GM19468 (cell line): ENCODE results near the gene HDGFL1.

Experiments
- ATAC-seq: cut with Tn5 transposase; IDR thresholded peaks from one replicate; pipeline ENCODE4 v1.9.1; 2021; ENCODE audit warnings: mild to moderate bottlenecking, moderate library complexity, moderate number of reproducible peaks; ENCODE audit not compliant: unreplicated experiment; ENCODE audit errors: extremely low read depth

HDGFL1 gene

GRCh38 chr6:22589118-22589517 is 19.8 kb downstream of the HDGFL1 start:
- no peak for ATAC-seq

- no peak for ATAC-seq
Observed at GRCh38 chr6:22590423-22590822, 21.1 kb downstream of the HDGFL1 start.

GRCh38 chr6:22593895-22594294 is 24.5 kb downstream of the HDGFL1 start:
- ATAC-seq = no peak

GRCh38 chr6:22596011-22596410 is 26.6 kb downstream of the HDGFL1 start:
- no peak for ATAC-seq

GRCh38 chr6:22598339-22598738 is 29.0 kb downstream of the HDGFL1 start:
- no peak for ATAC-seq

GRCh38 chr6:22600059-22600458 is 30.7 kb downstream of the HDGFL1 start:
- ATAC-seq = no peak

GRCh38 chr6:22601984-22602383 is 32.6 kb downstream of the HDGFL1 start:
- no peak for ATAC-seq

- no peak for ATAC-seq
Observed at GRCh38 chr6:22605736-22606135, 36.4 kb downstream of the HDGFL1 start.

GRCh38 chr6:22610127-22610526 is 40.8 kb downstream of the HDGFL1 start:
- no peak for ATAC-seq

GRCh38 chr6:22612236-22612635 is 42.9 kb downstream of the HDGFL1 start:
- ATAC-seq = no peak

GRCh38 chr6:22613051-22613450 is 43.7 kb downstream of the HDGFL1 start:
- no peak for ATAC-seq

- no peak for ATAC-seq
Observed at GRCh38 chr6:22613695-22614094, 44.3 kb downstream of the HDGFL1 start.

GRCh38 chr6:22614547-22614946 is 45.2 kb downstream of the HDGFL1 start:
- no peak for ATAC-seq

- no peak for ATAC-seq
Observed at GRCh38 chr6:22621028-22621427, 51.7 kb downstream of the HDGFL1 start.
